Measurements from ENCODE around the gene INSM1. TPM values are rescaled to one million over a fixed set of nuclear protein-coding genes. Genes with fewer than 3 reads are reported as not detected.

Gene INSM1
- total RNA-seq, 1 donor from 2014 or later = not detected

- no peak overlapping the region for H3K4me3 ChIP-seq
- no peaks in the 10 kb centered on the region for H3K36me3 ChIP-seq
- H3K27me3 ChIP-seq = no peaks in the 10 kb centered on the region
- no peak for DNase-seq (ENCODE audit: extremely low spot score in 2 of 2)
- H3K4me1 ChIP-seq = no peaks in the 10 kb centered on the region
- H3K9me3 ChIP-seq = no peaks in the 10 kb centered on the region
- no peak overlapping the region for H3K27ac ChIP-seq
- intact Hi-C loops (cut with DNase I) = no loop called here
- TF ChIP-seq CTCF (IDR thresholded peaks at IDR 0.05) (no peak), POLR2A (IDR thresholded peaks at IDR 0.05) (no peak), POLR2AphosphoS5 (IDR thresholded peaks at IDR 0.05; ENCODE audit: insufficient read depth in 1 of 2, low read depth in 1 of 2) (no peak)
These were observed 23.2 kb downstream of the INSM1 start for GRCh38 chr20:20391115-20391514.

- Histone ChIP-seq H3K27ac (no peak overlapping the region), H3K36me3 (no peaks in the 10 kb centered on the region), H3K4me1 (no peaks in the 10 kb centered on the region), H3K4me3 (no peak overlapping the region), H3K27me3 (no peaks in the 10 kb centered on the region), H3K9me3 (no peaks in the 10 kb centered on the region)
- intact Hi-C loops (cut with DNase I) = no loop called here
- no peak for TF ChIP-seq CTCF (IDR thresholded peaks at IDR 0.05)
- no peak for TF ChIP-seq POLR2A (IDR thresholded peaks at IDR 0.05)
- no peak for TF ChIP-seq POLR2AphosphoS5 (IDR thresholded peaks at IDR 0.05; ENCODE audit: insufficient read depth in 1 of 2, low read depth in 1 of 2)
- no peak for DNase-seq (ENCODE audit: extremely low spot score in 2 of 2)
These were observed 23.9 kb downstream of the INSM1 start for GRCh38 chr20:20391766-20392165.

- no peak for DNase-seq (ENCODE audit: extremely low spot score in 2 of 2)
- Histone ChIP-seq H3K27me3 (no peaks in the 10 kb centered on the region), H3K4me3 (no peak overlapping the region), H3K9me3 (no peaks in the 10 kb centered on the region), H3K4me1 (no peaks in the 10 kb centered on the region), H3K36me3 (no peaks in the 10 kb centered on the region), H3K27ac (no peak overlapping the region)
- TF ChIP-seq CTCF (IDR thresholded peaks at IDR 0.05) = no peak
- no peak for TF ChIP-seq POLR2AphosphoS5 (IDR thresholded peaks at IDR 0.05; ENCODE audit: insufficient read depth in 1 of 2, low read depth in 1 of 2)
- no peak for TF ChIP-seq POLR2A (IDR thresholded peaks at IDR 0.05)
- intact Hi-C loops (cut with DNase I) = no loop called here
These were observed 25.6 kb downstream of the INSM1 start for GRCh38 chr20:20393207-20394120.

GRCh38 chr20:20395087-20395486 lies 27.2 kb downstream of the INSM1 start:
- DNase-seq (ENCODE audit: extremely low spot score in 2 of 2) = no peak
- no peaks in the 10 kb centered on the region for H3K27me3 ChIP-seq
- H3K27ac ChIP-seq = no peak overlapping the region
- H3K36me3 ChIP-seq = no peaks in the 10 kb centered on the region
- TF ChIP-seq POLR2AphosphoS5 (IDR thresholded peaks at IDR 0.05; ENCODE audit: insufficient read depth in 1 of 2, low read depth in 1 of 2) = no peak
- TF ChIP-seq CTCF (IDR thresholded peaks at IDR 0.05) = no peak
- TF ChIP-seq POLR2A (IDR thresholded peaks at IDR 0.05) = no peak
- intact Hi-C loops (cut with DNase I) = no loop called here
- H3K9me3 ChIP-seq = no peaks in the 10 kb centered on the region
- H3K4me1 ChIP-seq = no peaks in the 10 kb centered on the region
- no peak overlapping the region for H3K4me3 ChIP-seq

- TF ChIP-seq POLR2AphosphoS5 (IDR thresholded peaks at IDR 0.05; ENCODE audit: insufficient read depth in 1 of 2, low read depth in 1 of 2) = no peak
- TF ChIP-seq CTCF (IDR thresholded peaks at IDR 0.05) = no peak
- Histone ChIP-seq H3K4me3 (no peak overlapping the region), H3K27me3 (no peaks in the 10 kb centered on the region), H3K9me3 (no peaks in the 10 kb centered on the region), H3K4me1 (no peaks in the 10 kb centered on the region), H3K27ac (no peak overlapping the region), H3K36me3 (no peaks in the 10 kb centered on the region)
- DNase-seq (ENCODE audit: extremely low spot score in 2 of 2) = no peak
- intact Hi-C loops (cut with DNase I) = no loop called here
These were observed 28.1 kb downstream of the INSM1 start for GRCh38 chr20:20395903-20396568.

Data from vagina (tissue), 2 donors.